PC-3 (cell line): ENCODE results near the gene CAP2.

Experiments
- CTCF ChIP-seq: fragments of 300-600 bp; sonication (generic); conservative IDR thresholded peaks from 2 replicates; pipeline ENCODE4 v1.5.1; 2017; ENCODE audit warnings: antibody characterized with exemption, low read depth, mild to moderate bottlenecking, low read length
- EZH2 ChIP-seq: fragments of 300-600 bp; sonication (generic); IDR thresholded peaks from one replicate; pipeline ENCODE4 v1.6.1; 2017; ENCODE audit warnings: antibody characterized with exemption, mild to moderate bottlenecking, low read length; ENCODE audit not compliant: unreplicated experiment

DNA sequence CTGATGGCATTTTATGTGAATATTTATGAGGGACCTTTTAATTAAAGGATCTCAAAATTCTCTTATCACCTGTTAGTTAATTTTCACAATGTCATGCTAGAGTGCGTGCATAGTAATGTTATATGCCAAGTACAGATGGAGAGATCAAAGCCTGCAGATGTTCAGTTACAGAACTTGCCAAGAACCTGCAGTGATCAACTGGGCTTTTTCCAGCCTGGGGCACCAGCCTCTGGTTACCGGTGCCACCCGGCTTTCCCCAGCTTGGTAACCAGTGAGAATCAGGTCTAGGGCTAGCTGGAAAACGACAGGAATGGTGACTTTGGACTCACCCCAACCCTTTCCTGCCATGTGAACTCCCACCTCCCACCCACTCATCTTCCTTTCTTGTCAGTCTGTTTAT, 91.8 kb downstream of the CAP2 start:
- TF ChIP-seq CTCF (no peak), EZH2 (no peak)
